ENCODE data around the gene NTRK1.

GRCh38 chr1:156857532-156857931, 3.1 kb upstream of the NTRK1 start:
- TF ChIP-seq CTCF (IDR thresholded peaks at IDR 0.05): no peak
- TF ChIP-seq ZFX (IDR thresholded peaks at IDR 0.05; ENCODE audit: borderline replicate concordance): no peak
